Right lobe of liver (tissue), 4 donors: ENCODE results near the gene NPPB.

ENCODE experiments used
- POLR2A ChIP-seq: fragments of 450-650 bp; IDR thresholded peaks from one replicate; pipeline ENCODE4 v1.6.1; 2017; ENCODE audit warnings: antibody characterized with exemption, mild to moderate bottlenecking
- TF ChIP-seq, protein P1 (sequence below), 4 donors: fragments of 200-600 bp in 3 of 4; fragments of 450-650 bp in 1 of 4; IDR thresholded peaks; one replicate each; pipeline versions ENCODE4 v1.5.1 to v1.8.0; 2016 to 2022; ENCODE audit warnings: antibody characterized with exemption in 4 of 4, mild to moderate bottlenecking in 2 of 4
- donor health status: DM: no; HTN: no; CAD: no.
- donor health status: DM: no; HTN: no; CAD: no.
- donor health status: DM: no; HTN: yes; CAD: no.

DNA sequence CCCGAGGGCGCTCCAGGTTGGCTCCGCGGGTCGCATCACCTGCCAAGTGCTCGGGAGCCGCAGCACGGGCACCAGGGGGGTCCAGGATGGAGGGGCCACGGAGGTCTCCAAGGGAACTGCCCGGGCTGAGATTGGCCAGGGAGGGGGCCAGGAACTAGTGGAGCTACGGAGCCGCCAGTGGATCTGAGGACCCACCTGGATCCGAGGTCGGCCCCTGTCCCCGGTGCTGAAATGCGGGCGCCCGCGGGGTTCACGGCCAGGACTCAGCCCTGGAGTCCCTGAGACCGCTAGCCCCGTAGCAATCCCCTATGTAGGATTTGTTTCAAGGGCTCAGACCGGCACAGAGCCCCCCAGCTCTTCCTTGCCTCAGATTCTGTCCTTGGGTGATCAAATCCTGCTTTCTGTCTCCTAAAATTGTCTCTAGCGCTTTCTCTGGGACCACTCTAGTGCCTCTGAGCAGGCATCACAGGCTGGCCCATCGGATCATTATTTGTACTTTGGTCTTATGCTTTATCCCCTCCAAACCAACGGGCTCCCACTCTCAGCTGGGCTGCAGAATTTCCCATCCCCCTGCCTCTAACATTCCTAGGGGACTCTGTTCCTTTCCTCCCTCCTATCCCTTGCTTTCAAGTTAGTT lies 40.2 kb upstream of the NPPB start:
- TF ChIP-seq, protein P1, sequence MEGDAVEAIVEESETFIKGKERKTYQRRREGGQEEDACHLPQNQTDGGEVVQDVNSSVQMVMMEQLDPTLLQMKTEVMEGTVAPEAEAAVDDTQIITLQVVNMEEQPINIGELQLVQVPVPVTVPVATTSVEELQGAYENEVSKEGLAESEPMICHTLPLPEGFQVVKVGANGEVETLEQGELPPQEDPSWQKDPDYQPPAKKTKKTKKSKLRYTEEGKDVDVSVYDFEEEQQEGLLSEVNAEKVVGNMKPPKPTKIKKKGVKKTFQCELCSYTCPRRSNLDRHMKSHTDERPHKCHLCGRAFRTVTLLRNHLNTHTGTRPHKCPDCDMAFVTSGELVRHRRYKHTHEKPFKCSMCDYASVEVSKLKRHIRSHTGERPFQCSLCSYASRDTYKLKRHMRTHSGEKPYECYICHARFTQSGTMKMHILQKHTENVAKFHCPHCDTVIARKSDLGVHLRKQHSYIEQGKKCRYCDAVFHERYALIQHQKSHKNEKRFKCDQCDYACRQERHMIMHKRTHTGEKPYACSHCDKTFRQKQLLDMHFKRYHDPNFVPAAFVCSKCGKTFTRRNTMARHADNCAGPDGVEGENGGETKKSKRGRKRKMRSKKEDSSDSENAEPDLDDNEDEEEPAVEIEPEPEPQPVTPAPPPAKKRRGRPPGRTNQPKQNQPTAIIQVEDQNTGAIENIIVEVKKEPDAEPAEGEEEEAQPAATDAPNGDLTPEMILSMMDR (IDR thresholded peaks at IDR 0.05), result no peak
- no peak for TF ChIP-seq POLR2A
